ENCODE data around the gene FA2H. TPM values are rescaled to one million over a fixed set of nuclear protein-coding genes. Genes with fewer than 3 reads are reported as not detected.

The FA2H gene
- total RNA-seq, 2 donors from 2014 or later = 0.49 TPM; not detected in 1

GRCh38 chr16:74760007-74760767 is 14.4 kb downstream of the FA2H start:
- Histone ChIP-seq H3K36me3 (no peaks in the 10 kb centered on the region), H3K27me3 (replicated peaks; ENCODE audit: insufficient read depth) (no peaks in the 10 kb centered on the region), H3K4me1 (ENCODE audit: control insufficient read depth in 1 of 2, low read depth in 2 of 2) (no peaks in the 10 kb centered on the region), H3K4me3 (no peak overlapping the region), H3K9me3 (no peaks in the 10 kb centered on the region), H3K27ac (no peak overlapping the region)
- no peak for DNase-seq (ENCODE audit: low spot score)
- ATAC-seq (ENCODE audit: insufficient number of reproducible peaks, low FRiP score, low read depth) = no peak
- TF ChIP-seq CTCF (IDR thresholded peaks at IDR 0.05) = no peak

GRCh38 chr16:74759564-74759963 is 15.1 kb downstream of the FA2H start:
- DNase-seq (ENCODE audit: low spot score) (no peak), ATAC-seq (ENCODE audit: insufficient number of reproducible peaks, low FRiP score, low read depth) (no peak)
- Histone ChIP-seq H3K36me3 (no peaks in the 10 kb centered on the region), H3K27ac (no peak overlapping the region), H3K27me3 (replicated peaks; ENCODE audit: insufficient read depth) (no peaks in the 10 kb centered on the region), H3K4me3 (no peak overlapping the region), H3K9me3 (no peaks in the 10 kb centered on the region), H3K4me1 (ENCODE audit: control insufficient read depth in 1 of 2, low read depth in 2 of 2) (no peaks in the 10 kb centered on the region)
- no peak for TF ChIP-seq CTCF (IDR thresholded peaks at IDR 0.05)

GRCh38 chr16:74758801-74759200 is 15.8 kb downstream of the FA2H start:
- no peak for TF ChIP-seq CTCF (IDR thresholded peaks at IDR 0.05)
- no peak for ATAC-seq (ENCODE audit: insufficient number of reproducible peaks, low FRiP score, low read depth)
- H3K4me1 ChIP-seq (ENCODE audit: control insufficient read depth in 1 of 2, low read depth in 2 of 2) = no peaks in the 10 kb centered on the region
- DNase-seq (ENCODE audit: low spot score) = no peak
- no peaks in the 10 kb centered on the region for H3K27me3 ChIP-seq (replicated peaks; ENCODE audit: insufficient read depth)
- H3K36me3 ChIP-seq = no peaks in the 10 kb centered on the region
- H3K27ac ChIP-seq = no peak overlapping the region
- H3K4me3 ChIP-seq = no peak overlapping the region
- no peaks in the 10 kb centered on the region for H3K9me3 ChIP-seq

GRCh38 chr16:74757349-74757748 is 17.3 kb downstream of the FA2H start:
- Histone ChIP-seq H3K4me1 (ENCODE audit: control insufficient read depth in 1 of 2, low read depth in 2 of 2) (no peaks in the 10 kb centered on the region), H3K9me3 (no peaks in the 10 kb centered on the region), H3K36me3 (no peaks in the 10 kb centered on the region), H3K27me3 (replicated peaks; ENCODE audit: insufficient read depth) (no peaks in the 10 kb centered on the region), H3K4me3 (no peak overlapping the region), H3K27ac (no peak overlapping the region)
- DNase-seq (ENCODE audit: low spot score) = no peak
- ATAC-seq (ENCODE audit: insufficient number of reproducible peaks, low FRiP score, low read depth) = no peak
- no peak for TF ChIP-seq CTCF (IDR thresholded peaks at IDR 0.05)

GRCh38 chr16:74756203-74756602 is 18.4 kb downstream of the FA2H start:
- ATAC-seq (ENCODE audit: insufficient number of reproducible peaks, low FRiP score, low read depth) (no peak), DNase-seq (ENCODE audit: low spot score) (no peak)
- no peak overlapping the region for H3K27ac ChIP-seq
- no peaks in the 10 kb centered on the region for H3K27me3 ChIP-seq (replicated peaks; ENCODE audit: insufficient read depth)
- H3K4me1 ChIP-seq (ENCODE audit: control insufficient read depth in 1 of 2, low read depth in 2 of 2) = no peaks in the 10 kb centered on the region
- no peak overlapping the region for H3K4me3 ChIP-seq
- H3K9me3 ChIP-seq = no peaks in the 10 kb centered on the region
- H3K36me3 ChIP-seq = no peaks in the 10 kb centered on the region
- no peak for TF ChIP-seq CTCF (IDR thresholded peaks at IDR 0.05)
